SK-N-SH treated with all-trans-retinoic acid at 6 μM for 48 hours (cell line): ENCODE measurements around the gene GAPVD1.

Source experiments
- ARNTL ChIP-seq: fragments of 450-650 bp; formaldehyde crosslinking; IDR thresholded peaks from 2 replicates; pipeline ENCODE4 v1.5.0; 2020; ENCODE audit warnings: low read depth, mild to moderate bottlenecking, moderate library complexity, borderline replicate concordance
- BACH2 ChIP-seq: fragments of 250-450 bp; sonication (Bioruptor Pico); IDR thresholded peaks from 2 replicates; pipeline ENCODE4 v1.9.0; 2021; ENCODE audit warnings: mild to moderate bottlenecking, borderline replicate concordance
- ESRRG ChIP-seq: fragments of 250-450 bp; sonication (Bioruptor Pico); IDR thresholded peaks from 2 replicates; pipeline ENCODE4 v1.6.1; 2021; ENCODE audit warnings: mild to moderate bottlenecking
- PATZ1 ChIP-seq: fragments of 250-450 bp; sonication (Bioruptor Pico); IDR thresholded peaks from 2 replicates; pipeline ENCODE4 v1.8.0; 2020; ENCODE audit warnings: mild to moderate bottlenecking, moderate library complexity, borderline replicate concordance
- POU6F1 ChIP-seq: fragments of 250-450 bp; sonication (Bioruptor Pico); IDR thresholded peaks from 2 replicates; pipeline ENCODE4 v1.8.0; 2021; ENCODE audit warnings: low read depth, mild to moderate bottlenecking, moderate library complexity, borderline replicate concordance
- PPARA ChIP-seq: fragments of 250-450 bp; sonication (Bioruptor Pico); IDR thresholded peaks from 2 replicates; pipeline ENCODE4 v1.5.0; 2020; ENCODE audit warnings: mild to moderate bottlenecking, borderline replicate concordance
- RARB ChIP-seq: fragments of 250-450 bp; sonication (Bioruptor Pico); IDR thresholded peaks from 2 replicates; pipeline ENCODE4 v1.8.0; 2021; ENCODE audit warnings: mild to moderate bottlenecking, moderate library complexity
- TCF4 ChIP-seq: fragments of 250-450 bp; sonication (Bioruptor Pico); IDR thresholded peaks from 2 replicates; pipeline ENCODE4 v1.8.0; 2021; ENCODE audit warnings: mild to moderate bottlenecking, moderate library complexity, borderline replicate concordance
- ZNF565 ChIP-seq: fragments of 450-650 bp; formaldehyde crosslinking; conservative IDR thresholded peaks from 2 replicates; pipeline ENCODE4 v1.5.0; 2020; ENCODE audit warnings: low read depth, mild to moderate bottlenecking, moderate library complexity
- ZNF70 ChIP-seq: fragments of 450-650 bp; formaldehyde crosslinking; IDR thresholded peaks from 2 replicates; pipeline ENCODE4 v1.5.0; 2020; ENCODE audit warnings: mild to moderate bottlenecking, moderate library complexity
- TF ChIP-seq, protein P1 (sequence below): fragments of 250-450 bp; sonication (Bioruptor Pico); IDR thresholded peaks from 2 replicates; pipeline ENCODE4 v1.5.0; 2020; ENCODE audit warnings: mild to moderate bottlenecking, moderate library complexity

GRCh38 chr9:125413579-125413978, 152.0 kb downstream of the GAPVD1 start:
- TF ChIP-seq POU6F1 (CRISPR knock-in tag) (no peak), ZNF70 (CRISPR knock-in tag) (no peak), ESRRG (CRISPR knock-in tag) (no peak), BACH2 (CRISPR knock-in tag) (no peak), RARB (CRISPR knock-in tag) (no peak), PATZ1 (CRISPR knock-in tag) (no peak), ZNF565 (CRISPR knock-in tag) (no peak), TCF4 (CRISPR knock-in tag) (no peak), ARNTL (CRISPR knock-in tag) (no peak), PPARA (no peak)
- TF ChIP-seq, protein P1, sequence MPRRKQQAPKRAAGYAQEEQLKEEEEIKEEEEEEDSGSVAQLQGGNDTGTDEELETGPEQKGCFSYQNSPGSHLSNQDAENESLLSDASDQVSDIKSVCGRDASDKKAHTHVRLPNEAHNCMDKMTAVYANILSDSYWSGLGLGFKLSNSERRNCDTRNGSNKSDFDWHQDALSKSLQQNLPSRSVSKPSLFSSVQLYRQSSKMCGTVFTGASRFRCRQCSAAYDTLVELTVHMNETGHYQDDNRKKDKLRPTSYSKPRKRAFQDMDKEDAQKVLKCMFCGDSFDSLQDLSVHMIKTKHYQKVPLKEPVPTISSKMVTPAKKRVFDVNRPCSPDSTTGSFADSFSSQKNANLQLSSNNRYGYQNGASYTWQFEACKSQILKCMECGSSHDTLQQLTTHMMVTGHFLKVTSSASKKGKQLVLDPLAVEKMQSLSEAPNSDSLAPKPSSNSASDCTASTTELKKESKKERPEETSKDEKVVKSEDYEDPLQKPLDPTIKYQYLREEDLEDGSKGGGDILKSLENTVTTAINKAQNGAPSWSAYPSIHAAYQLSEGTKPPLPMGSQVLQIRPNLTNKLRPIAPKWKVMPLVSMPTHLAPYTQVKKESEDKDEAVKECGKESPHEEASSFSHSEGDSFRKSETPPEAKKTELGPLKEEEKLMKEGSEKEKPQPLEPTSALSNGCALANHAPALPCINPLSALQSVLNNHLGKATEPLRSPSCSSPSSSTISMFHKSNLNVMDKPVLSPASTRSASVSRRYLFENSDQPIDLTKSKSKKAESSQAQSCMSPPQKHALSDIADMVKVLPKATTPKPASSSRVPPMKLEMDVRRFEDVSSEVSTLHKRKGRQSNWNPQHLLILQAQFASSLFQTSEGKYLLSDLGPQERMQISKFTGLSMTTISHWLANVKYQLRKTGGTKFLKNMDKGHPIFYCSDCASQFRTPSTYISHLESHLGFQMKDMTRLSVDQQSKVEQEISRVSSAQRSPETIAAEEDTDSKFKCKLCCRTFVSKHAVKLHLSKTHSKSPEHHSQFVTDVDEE (CRISPR knock-in tag) = no peak
